Cerebellar nuclear complex (tissue), 1 donor: ENCODE measurements around the gene CILP2.

ENCODE experiments used
- DNase-seq, 2 experiments: peaks; one replicate each; lab custom pipeline; 2025; lab: John Stamatoyannopoulos, UW

Gene CILP2

DNA sequence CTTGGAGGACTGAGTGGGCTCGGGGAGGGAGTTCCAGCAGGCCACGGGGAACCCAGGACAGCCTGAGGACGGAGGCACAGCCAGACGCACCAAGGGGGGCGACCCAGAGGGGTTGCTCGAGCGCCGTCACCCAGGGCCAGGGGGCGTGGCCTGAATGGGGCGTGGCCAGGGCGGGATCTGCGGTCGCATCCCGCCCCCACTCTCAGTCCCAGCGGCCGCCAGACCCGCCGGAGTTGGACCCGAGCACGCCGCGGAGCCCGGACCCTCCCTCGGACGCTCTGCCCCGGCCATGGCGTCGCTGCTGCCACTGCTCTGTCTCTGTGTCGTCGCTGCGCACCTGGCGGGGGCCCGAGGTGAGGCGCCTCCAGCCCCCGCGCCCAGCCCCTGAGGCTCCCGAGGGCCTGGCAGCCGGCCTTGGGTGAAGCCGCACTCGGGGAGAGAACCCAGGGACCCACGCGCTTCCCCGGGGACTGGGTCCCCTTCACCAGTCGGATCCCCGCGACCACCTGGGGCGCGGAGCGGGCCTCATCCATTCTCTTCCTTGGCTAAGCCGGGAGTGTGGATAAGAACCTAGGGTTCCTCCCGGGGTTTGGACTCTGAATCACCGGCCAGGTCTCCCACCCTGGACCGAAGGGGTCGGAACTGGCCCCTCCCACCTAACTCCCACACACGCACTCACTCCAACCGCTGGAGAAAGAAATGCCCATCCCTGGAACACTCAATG lies at the start of gene CILP2:
Gene CILP2, plus strand, starts transcription at position 205 of the 724 bp plus-strand sequence. Its CDS starts 85 bp downstream, at position 290.
- no peak for DNase-seq

DNA sequence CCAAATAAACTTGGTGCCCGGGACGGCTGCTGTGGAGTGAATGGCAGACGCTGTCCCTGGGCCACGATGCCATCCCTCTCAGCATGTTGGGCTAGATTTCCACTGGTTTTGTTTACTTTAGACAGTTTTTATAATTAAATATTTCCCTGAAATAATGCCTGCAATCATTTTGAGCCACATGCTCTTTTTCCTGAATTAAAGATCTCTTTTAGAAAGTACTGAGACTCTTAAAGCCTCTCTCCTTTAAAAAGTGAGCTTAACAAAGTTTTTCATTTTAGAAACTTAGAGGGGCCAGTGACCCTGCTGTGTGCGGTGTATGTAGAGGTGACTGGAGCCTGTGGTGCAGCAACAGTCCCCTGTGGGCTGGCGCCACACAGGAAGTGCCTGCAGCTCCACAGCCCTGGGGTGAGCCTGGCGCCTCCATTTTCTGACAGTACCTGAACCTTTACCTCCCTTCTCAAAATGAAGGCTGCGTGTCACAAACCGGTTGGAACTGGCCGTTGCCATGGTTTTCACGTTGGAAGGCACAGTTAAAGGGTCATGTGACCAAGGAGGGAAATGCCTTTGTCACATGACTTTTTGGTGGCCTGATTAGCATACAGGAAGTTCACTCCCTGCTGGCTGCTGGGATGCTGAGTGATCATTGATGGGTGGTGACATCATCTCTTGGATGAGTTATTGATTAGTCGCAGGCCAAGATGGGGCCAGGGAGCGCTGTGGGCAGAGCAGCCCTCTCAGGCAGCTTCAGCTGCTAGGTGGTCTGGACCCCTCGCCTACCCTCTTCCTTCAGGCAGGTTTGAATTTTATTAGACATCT lies 49.0 kb upstream of the CILP2 start:
- no peak for DNase-seq

DNA sequence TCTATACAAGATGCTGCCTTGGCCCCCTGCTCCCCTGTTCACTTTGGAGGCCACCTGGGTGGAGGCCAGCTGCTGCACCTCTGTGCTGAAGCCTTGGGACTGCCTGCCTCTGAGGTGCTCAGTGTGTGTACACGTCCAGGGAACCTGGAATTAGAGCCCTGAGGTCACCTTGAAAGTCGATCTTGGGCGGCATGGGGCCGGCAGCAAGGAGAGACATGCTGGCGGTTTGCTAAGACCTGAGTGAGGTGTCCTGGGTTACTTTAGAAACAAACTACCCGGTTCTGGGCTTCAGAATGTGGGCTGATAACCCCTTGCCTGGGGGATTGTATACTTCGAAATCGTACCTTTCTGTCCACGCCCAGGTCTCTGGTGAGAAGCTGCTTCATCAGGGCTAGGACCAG lies 48.3 kb upstream of the CILP2 start:
- no peak for DNase-seq

GRCh38 chr19:19490214-19490968 lies 47.7 kb upstream of the CILP2 start:
- DNase-seq, result peak; percentile 23 to 49

DNA sequence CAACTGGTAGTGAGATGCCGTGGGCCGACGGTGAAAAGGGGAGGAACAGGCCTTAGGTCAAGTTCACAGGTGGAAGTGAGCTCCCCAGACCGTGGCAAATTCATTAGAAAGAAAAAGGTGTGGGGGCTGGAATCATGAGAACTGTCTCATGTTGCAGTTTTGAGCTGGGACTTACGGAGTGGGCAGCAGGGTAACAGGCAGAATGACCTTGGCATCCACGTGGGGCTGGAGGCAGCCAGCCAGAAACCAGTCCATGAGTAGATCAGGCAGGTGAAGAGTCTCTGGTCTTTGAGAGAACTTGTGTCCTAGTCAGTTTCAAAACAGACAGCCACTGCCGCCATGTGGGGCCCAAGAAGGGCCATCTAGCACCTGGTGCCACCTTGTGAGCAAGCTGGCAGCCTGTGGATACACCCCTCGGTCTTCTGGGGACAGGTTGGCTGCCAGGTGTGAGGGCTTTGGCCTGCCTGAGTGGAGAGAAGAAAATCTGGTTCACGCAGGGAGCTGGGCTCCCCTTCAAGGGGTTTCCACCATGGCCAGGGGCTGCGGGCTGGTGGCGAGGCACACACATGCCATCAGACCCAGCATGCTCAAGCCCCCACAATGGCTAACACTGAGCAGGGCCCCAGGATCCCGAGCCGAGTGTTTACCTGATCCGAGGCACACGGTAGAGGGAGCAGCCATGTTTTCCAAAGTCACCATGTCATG lies 46.6 kb upstream of the CILP2 start:
- no peak for DNase-seq

DNA sequence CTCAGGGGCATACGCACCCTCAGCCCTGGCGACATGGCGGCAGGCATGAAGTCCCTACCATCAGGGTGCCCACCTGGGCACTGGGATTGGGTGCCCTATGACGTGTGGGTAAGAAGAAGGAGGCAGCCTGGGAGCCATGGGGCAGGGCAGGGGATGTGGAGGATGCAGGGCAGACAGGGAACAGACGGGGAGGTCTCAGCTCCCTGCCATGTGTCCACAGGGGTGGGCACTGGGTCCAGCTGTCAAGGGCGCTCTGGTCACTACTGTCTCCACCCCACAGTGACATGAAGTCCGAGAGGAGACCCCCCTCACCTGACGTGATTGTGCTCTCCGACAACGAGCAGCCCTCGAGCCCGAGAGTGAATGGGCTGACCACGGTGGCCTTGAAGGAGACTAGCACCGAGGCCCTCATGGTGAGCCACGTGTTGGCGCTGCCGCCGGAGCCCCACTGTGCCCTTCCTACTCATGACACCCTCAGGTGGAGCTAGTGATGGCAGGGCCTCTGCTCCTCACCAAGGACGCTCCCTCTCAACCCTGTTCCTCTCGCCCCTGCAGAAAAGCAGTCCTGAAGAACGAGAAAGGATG lies 45.9 kb upstream of the CILP2 start:
- no peak for DNase-seq

GRCh38 chr19:19493841-19494546 lies 44.1 kb upstream of the CILP2 start:
- DNase-seq, result no peak

GRCh38 chr19:19495614-19496603 lies 42.2 kb upstream of the CILP2 start:
- no peak for DNase-seq

DNA sequence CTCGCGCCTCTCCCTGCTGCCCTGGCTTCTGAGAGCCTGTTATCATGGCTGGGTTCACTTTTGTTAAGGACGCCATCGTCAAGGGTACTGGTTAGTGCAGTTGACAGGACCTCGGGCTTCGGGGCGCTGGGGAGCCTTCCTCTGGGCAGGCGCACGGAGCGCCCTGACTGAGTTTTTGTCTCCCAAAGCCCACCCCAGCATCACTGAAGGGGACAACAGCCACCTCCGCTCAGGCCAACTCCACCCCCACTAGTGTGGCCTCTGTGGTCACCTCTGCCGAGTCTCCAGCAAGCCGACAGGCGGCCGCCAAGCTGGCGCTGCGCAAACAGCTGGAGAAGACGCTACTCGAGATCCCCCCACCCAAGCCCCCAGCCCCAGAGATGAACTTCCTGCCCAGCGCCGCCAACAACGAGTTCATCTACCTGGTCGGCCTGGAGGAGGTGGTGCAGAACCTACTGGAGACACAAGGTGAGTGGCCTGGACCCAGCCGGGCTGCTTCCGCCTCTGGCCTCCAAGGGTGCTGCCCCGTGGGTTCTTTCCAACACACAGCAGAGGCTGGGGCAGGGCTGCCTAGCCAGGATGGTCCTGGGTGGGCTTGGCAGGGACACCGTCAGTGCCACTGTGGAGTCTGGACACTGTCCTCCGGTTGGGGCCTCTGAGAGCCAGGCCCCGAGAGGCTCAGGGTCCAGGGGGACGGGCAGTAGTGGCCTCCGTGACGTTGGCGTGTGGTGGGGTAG lies 39.6 kb upstream of the CILP2 start:
- DNase-seq, result no peak

GRCh38 chr19:19499272-19499995 lies 38.6 kb upstream of the CILP2 start:
- no peak for DNase-seq

DNA sequence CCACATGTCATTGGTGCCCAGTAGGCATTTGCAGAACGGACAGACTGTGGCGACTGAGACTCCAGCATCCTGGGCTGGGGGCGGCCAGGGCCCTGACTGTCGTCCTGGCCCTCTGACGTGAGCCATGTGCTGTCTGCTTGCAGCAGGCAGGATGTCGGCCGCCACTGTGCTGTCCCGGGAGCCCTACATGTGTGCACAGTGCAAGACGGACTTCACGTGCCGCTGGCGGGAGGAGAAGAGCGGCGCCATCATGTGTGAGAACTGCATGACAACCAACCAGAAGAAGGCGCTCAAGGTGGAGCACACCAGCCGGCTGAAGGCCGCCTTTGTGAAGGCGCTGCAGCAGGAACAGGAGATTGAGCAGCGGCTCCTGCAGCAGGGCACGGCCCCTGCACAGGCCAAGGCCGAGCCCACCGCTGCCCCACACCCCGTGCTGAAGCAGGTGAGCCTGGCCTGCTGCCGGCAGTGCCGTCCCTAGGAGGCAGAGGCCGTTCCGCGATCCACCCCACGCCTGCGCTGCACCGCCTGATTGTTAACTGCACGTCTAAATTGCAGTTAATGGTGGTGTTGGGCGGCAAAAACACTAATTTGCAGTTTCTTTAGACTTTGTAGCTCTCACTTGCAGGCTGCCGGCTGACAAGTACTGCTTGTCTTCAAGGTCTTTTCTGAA lies 37.0 kb upstream of the CILP2 start:
- no peak for DNase-seq

DNA sequence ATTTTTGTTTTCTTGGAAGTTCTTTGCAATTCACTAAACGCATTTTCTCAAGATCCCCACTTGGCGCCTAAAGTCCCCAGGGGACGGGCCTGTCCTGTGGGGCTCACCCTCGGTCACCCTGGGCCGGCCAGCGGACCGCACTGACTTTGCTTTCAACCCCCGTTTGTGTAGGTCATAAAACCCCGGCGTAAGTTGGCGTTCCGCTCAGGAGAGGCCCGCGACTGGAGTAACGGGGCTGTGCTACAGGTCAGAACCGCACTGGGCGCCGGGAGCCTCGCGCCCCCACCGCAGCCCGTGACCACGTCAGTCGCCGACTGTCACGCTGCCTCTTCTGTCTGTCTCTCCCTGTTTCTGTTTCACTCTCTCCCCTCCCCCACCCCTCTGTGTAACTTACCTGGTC lies 36.3 kb upstream of the CILP2 start:
- no peak for DNase-seq

GRCh38 chr19:19502281-19502680 lies 35.8 kb upstream of the CILP2 start:
- DNase-seq, result no peak

DNA sequence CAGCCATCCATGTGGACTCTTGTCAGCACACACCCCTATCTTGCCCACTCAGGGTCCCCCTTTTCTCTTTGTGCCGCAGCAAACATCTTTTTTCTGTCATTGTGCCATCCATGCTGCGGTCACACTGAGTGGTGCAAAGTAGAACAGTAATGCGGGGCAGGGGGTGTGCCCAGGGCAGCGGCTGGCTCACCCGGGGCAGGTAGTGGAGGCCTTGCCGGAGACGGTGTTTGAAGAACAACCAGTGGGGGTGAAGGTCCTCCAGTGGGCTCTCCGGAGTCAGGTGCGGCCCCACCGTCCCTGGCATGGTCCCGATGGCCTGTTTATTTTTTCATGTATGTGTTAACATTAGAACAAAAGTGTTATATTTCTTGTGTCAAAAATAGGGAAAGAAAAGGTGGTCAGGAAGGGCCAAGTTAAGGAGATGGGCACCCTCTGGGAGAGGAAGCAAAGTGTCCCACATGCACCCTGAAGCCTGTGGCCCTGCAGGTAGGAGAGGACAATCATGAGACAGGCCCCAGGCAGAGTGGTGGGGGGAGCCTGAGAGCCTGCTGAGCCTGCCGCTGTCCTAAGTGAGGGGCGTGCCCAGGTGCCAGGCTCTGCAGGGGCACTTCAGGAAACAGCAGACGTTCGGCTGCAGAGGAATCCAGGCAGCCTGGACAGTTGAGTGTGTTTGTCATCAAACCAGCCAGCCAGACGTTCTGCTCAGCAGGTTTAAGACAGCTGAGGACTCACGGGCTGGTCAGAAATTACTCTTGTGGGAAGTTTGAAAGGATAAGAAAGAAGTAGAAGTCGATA lies 35.1 kb upstream of the CILP2 start:
- DNase-seq, result no peak

GRCh38 chr19:19504754-19505668 lies 33.1 kb upstream of the CILP2 start:
- no peak for DNase-seq
